ENCODE measurements around the gene TLX1.
A peak's percentile ranks its signal among the peaks of the same experiment; 100 is the strongest.

Gene TLX1

GRCh38 chr10:101087965-101088364 lies 43.1 kb upstream of the TLX1 start (continued):
- TF ChIP-seq ZBTB10 (tag by site-specific recombination; IDR thresholded peaks at IDR 0.05) (no peak), ZBTB8A (tag by site-specific recombination; IDR thresholded peaks at IDR 0.05) (no peak), ZBTB1 (tag by site-specific recombination; IDR thresholded peaks at IDR 0.05) (no peak), ZBTB49 (tag by site-specific recombination; IDR thresholded peaks at IDR 0.05; ENCODE audit: low read depth) (no peak), YY2 (tag by site-specific recombination; IDR thresholded peaks at IDR 0.05) (no peak), KLF16 (tag by site-specific recombination; IDR thresholded peaks at IDR 0.05) (no peak), ZNF76 (tag by site-specific recombination; IDR thresholded peaks at IDR 0.05; ENCODE audit: borderline replicate concordance, low read depth) (no peak), ZFP3 (tag by site-specific recombination; IDR thresholded peaks at IDR 0.05; ENCODE audit: low read depth) (no peak), ZNF785 (tag by site-specific recombination; IDR thresholded peaks at IDR 0.05) (no peak), ZNF530 (tag by site-specific recombination; IDR thresholded peaks at IDR 0.05; ENCODE audit: low read depth) (no peak)

- Histone ChIP-seq H3K4me3 (ENCODE audit: low read depth, low read length) (no peak overlapping the region), H3K27ac (ENCODE audit: extremely low read depth, low read depth, low read length) (no peak overlapping the region), H3K9me3 (ENCODE audit: control insufficient read depth, insufficient read depth, low read depth, low read length) (no peaks in the 10 kb centered on the region), H3K4me1 (ENCODE audit: control insufficient read depth, insufficient read depth, low read length) (no peaks in the 10 kb centered on the region), H3K36me3 (ENCODE audit: control insufficient read depth in 2 of 2, insufficient read depth in 1 of 2, low read length in 2 of 2) (no peaks in the 10 kb centered on the region)
- TF ChIP-seq ZNF677 (tag by site-specific recombination; IDR thresholded peaks at IDR 0.05) (no peak), KLF1 (tag by site-specific recombination; IDR thresholded peaks at IDR 0.05) (peak; percentile 94), ZBTB6 (tag by site-specific recombination; IDR thresholded peaks at IDR 0.05) (peak; percentile 56; the same call in 1 of the 2 replicates), ZIC2 (tag by site-specific recombination; IDR thresholded peaks at IDR 0.05) (peak; percentile 39; the same call in 1 of the 2 replicates), PRDM10 (tag by site-specific recombination; IDR thresholded peaks at IDR 0.05) (peak; percentile 84), ZNF837 (tag by site-specific recombination; IDR thresholded peaks at IDR 0.05) (no peak), KLF17 (tag by site-specific recombination; IDR thresholded peaks at IDR 0.05) (peak; percentile 90), HOXA7 (CRISPR knock-in tag; IDR thresholded peaks at IDR 0.05; ENCODE audit: borderline replicate concordance) (no peak), TRIM28 (IDR thresholded peaks at IDR 0.05; ENCODE audit: borderline replicate concordance, low read length) (no peak), ZNF24 (tag by site-specific recombination; IDR thresholded peaks at IDR 0.05) (no peak), ZNF223 (tag by site-specific recombination; IDR thresholded peaks at IDR 0.05) (peak; percentile 69; the same call in 1 of the 2 replicates), ZNF335 (tag by site-specific recombination; conservative IDR thresholded peaks at IDR 0.05) (no peak), ZBTB48 (tag by site-specific recombination; IDR thresholded peaks at IDR 0.05) (peak; percentile 25; the same call in 1 of the 2 replicates)
- POLR2A ChIA-PET, result no interaction called here
- CTCF ChIA-PET, result interaction anchor here (0.6 to 16.6 kb wide), 3 partner anchors 38 to 352 kb away, joined by 3 to 506 read pairs (median 4); partner anchors contain the start of gene TLX1
Measured at GRCh38 chr10:101089520-101090299, 41.4 kb upstream of the TLX1 start.
